GM19372 (cell line): ENCODE measurements around the gene SH3RF2.
"Not testable (repeated sequence)": the region's sequence is repeated elsewhere in the genome, so short reads cannot be mapped to it uniquely, and the experiment has no call there.

Source experiments
- ATAC-seq: cut with Tn5 transposase; IDR thresholded peaks from one replicate; pipeline ENCODE4 v1.9.1; 2021; ENCODE audit warnings: mild to moderate bottlenecking, low read depth, moderate library complexity; ENCODE audit not compliant: unreplicated experiment

SH3RF2 gene

DNA sequence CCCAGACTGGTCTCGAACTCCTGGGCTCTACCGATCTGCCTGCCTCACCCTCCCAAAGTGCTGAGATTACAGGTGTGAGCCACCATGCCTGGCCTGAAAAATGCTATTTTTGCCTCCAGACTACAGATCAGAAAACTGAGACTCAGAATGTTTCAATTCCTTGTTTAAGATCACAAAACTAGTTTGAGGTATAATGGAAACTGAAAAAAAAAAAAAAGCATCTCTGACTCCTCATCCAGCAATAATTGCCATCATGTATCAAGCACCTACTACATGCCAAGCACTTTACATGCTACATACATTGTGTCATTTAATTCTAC is 133.4 kb downstream of the SH3RF2 start:
- peak; percentile 46 for ATAC-seq

DNA sequence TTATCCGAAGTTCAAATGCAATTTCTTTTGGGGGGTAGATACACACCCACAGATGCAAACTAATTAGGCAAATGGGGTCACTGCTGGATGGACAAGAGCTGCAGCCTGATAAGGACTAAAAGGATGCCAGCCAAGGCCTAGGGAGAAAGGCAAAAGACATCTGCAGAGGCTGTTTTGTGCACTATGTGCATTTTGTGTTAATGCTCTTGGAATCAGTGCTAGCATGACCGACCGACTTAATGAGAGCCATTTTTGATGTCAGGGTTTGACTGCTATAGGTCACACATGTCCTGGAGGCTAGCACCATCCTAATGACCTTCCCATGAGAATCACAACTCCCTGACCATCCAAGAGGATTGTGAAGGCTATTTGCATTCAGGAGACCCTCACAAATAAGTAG is 134.4 kb downstream of the SH3RF2 start:
- no peak for ATAC-seq

GRCh38 chr5:146071171-146071570 is 134.8 kb downstream of the SH3RF2 start:
- ATAC-seq = no peak

DNA sequence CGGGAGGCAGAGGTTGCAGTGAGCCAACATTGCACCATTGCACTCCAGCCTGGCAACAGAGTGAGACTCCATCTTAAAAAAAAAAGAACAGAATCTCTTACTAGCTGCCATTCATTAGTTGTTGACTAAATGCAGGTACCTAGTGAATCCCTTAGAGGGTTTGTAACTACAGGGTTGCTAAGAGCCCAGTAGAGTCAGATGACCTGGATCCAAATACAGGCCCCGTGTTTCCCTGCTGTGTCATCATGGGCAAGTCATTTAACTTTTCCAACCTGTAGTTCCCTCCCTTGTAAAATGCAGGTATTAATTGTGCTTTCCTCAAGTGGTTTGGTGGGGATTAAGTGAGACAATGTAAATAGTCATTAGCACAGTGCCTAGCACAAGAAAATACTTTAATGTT is 136.2 kb downstream of the SH3RF2 start:
- ATAC-seq = no peak

- no peak for ATAC-seq
Observed at GRCh38 chr5:146073239-146073900, 137.0 kb downstream of the SH3RF2 start.

DNA sequence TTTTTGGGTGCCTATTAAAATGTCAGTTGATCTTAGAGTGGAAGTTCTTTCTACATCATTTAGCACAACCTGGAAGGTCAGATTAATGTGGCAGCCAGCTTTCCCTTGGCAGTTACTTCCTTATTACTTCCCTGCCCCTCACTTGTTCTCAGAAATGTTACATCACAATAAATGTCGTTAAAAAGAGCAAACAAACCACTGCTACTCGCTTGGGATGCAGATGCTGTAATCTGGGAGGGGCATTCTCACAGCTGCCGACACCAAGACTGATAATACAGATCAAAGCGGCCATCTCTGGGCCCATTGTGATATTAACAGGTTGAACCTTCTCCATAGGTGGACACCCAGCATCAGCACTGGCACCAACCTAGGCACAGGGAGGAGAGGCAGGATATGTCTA is 139.7 kb downstream of the SH3RF2 start:
- ATAC-seq = no peak

- no peak for ATAC-seq
Observed at GRCh38 chr5:146076455-146076854, 140.1 kb downstream of the SH3RF2 start.

GRCh38 chr5:146078566-146078965 is 142.2 kb downstream of the SH3RF2 start:
- no peak for ATAC-seq

GRCh38 chr5:146079695-146080373 is 143.5 kb downstream of the SH3RF2 start:
- peak; percentile 30 for ATAC-seq

DNA sequence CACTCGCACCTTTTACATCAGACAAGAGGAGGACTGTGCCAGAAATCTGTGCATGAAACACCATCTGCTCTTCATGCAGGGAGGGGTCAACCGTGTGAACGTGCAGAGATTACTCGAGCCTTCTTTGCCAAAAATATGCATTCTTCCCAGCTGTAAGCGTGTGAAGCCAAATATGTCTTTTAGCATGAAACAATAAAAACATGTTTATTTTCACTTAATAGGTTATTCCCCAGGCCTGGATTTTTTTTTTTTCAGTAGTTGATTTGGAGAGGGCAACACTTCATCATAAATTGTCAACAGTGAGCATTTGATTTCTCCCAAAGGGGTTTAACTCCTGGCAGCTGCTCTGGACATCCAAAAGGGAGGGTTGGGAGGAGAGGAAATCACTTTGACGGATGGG is 145.2 kb downstream of the SH3RF2 start:
- ATAC-seq = no peak

DNA sequence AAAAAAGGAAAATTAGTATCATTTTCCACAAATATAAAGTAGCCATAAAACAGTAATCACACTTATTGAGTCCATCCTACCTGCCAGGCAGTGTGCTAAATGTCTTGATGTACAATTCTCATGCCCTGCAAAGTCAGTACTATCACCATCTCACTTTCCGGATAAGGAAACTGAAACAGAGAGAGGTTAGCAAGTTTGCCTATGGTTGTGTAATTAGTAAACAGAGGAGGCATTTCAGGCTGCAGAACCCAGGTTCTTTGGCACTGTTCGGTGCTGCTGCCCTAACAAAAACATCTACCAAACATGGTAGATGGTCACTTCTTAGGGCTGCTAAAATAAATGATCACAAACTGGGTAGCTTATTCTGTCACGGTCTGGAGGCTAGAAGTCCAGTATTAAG is 146.4 kb downstream of the SH3RF2 start:
- ATAC-seq = peak; percentile 84

DNA sequence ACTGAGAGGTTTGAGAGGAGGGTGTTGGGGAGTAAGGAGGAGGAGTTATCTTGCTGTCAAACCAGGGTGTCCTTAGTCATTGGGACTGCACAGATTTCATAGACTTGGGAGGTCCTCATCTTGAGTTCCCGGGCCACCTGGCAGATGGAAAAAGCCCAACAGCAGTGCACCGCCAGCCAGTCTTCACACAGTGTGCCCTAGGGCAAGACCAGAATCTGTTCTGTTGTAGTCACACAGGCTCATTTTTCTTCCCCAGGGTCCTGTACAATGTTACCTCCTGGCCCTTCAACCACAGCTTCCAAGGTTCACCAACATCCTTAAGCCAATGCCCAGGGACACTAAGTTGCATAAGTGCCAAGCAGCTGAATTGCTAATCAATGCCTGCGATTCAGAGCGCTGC is 148.0 kb downstream of the SH3RF2 start:
- ATAC-seq = no peak

DNA sequence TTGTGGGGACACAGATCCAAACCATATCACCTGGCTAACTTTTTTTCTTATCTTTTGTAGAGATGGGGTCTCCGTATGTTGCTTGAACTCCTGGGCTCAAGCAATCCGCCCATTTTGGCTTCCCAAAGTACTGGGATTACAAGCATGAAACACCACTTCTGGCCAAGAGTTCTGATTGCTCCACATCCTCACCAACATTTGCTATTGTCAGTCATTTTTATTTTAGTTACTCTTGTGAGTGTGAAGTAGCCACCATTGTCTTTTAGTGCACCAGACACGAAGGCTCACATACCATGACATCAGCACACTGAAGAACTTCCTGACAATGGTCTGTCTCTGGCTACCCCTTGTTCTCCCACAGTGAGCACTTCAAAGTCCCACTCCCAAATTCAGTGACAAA is 151.7 kb downstream of the SH3RF2 start:
- ATAC-seq = no peak

- ATAC-seq = no peak
Observed at GRCh38 chr5:146089287-146089686, 152.9 kb downstream of the SH3RF2 start.

GRCh38 chr5:146091881-146092280 is 155.5 kb downstream of the SH3RF2 start:
- no peak for ATAC-seq

DNA sequence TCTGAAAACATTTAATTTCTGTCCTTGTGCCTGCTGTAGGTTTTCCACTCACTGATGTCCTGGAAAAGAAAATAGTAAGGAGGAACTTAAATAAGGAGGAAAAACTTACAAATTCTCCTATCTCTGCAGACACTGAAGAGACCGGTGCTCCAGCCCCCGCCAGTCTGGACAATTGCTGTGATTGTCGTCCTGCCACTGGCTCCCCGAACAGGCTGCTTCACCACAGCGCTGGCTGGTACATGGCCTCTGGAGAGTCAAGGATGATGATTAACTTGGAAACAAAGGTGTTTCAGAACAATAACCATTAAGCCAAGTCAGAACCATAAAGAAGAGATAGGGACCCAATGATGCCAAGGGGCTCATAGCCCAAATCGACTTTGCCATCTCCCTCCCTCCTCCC is 161.7 kb downstream of the SH3RF2 start:
- ATAC-seq = no peak

GRCh38 chr5:146101646-146102045 is 165.3 kb downstream of the SH3RF2 start:
- ATAC-seq = no peak

- ATAC-seq = no peak
Observed at GRCh38 chr5:146103594-146103993, 167.2 kb downstream of the SH3RF2 start.

GRCh38 chr5:146105477-146105876 is 169.1 kb downstream of the SH3RF2 start, which contains the start of gene PLAC8L1:
TSS of gene PLAC8L1 (minus strand) at chr5:146105577. CDS start at chr5:146104311, 1,266 bp downstream.
- ATAC-seq = no peak

GRCh38 chr5:146107901-146108300 is 171.5 kb downstream of the SH3RF2 start:
- no peak for ATAC-seq

DNA sequence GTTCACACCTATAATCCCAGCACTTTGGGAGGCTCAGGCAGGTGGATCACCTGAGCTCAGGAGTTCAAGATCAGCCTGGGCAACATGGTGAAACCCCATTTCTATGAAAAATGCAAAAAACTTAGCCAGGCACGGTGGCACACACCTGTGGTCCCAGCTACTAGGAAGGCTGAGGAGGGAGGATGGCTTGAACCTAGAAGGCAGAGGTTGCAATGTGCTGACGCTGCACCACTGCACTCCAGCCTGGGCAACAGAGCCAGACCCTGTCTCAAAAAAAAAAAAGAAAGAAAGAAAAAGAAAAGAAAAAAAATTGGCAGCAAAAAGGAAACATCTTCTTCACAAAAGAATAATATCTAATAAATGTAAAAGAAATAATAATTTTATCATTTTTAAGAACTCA is 172.5 kb downstream of the SH3RF2 start:
- ATAC-seq = not testable (repeated sequence)

- no peak for ATAC-seq
Observed at GRCh38 chr5:146109379-146109778, 173.0 kb downstream of the SH3RF2 start.
